Cardiac muscle cell (in vitro differentiated cells and primary cell): ENCODE data around the gene PARP9. TPM values are rescaled to one million over a fixed set of nuclear protein-coding genes. Genes with fewer than 3 reads are reported as not detected.
"Not testable (repeated sequence)": the region's sequence is repeated elsewhere in the genome, so short reads cannot be mapped to it uniquely, and the experiment has no call there.

Experiments
- DNase-seq, 2 donors: peaks; one replicate each; pipeline versions ENCODE4 v3.0.0 to v3.0.0-alpha.2; 2010 to 2017; ENCODE audit warnings: low read depth in 1 of 2, low spot score in 1 of 2
- H3K27ac ChIP-seq: fragments of 200-600 bp; sonication (generic); 2 replicates; pipeline ENCODE4 v1.5.1; 2016
- H3K27me3 ChIP-seq: fragments of 200-600 bp; sonication (generic); 2 replicates; pipeline ENCODE4 v1.6.0; 2016; ENCODE audit warnings: control low read depth
- H3K36me3 ChIP-seq: fragments of 200-600 bp; sonication (generic); 2 replicates; pipeline ENCODE4 v1.5.1; 2016; ENCODE audit warnings: control low read depth
- H3K4me1 ChIP-seq: fragments of 200-600 bp; sonication (generic); 2 replicates; pipeline ENCODE4 v1.8.1; 2017; ENCODE audit warnings: low read depth, mild to moderate bottlenecking, mixed run types
- H3K4me3 ChIP-seq: fragments of 200-600 bp; sonication (generic); 2 replicates; pipeline ENCODE4 v1.5.1; 2016; ENCODE audit warnings: mild to moderate bottlenecking
- H3K9me3 ChIP-seq: fragments of 200-600 bp; sonication (generic); 2 replicates; pipeline ENCODE4 v1.5.1; 2017; ENCODE audit warnings: low read depth, mild to moderate bottlenecking, control low read depth
- CTCF ChIP-seq: IDR thresholded peaks from 2 replicates; pipeline ENCODE4 v1.5.1; 2012; ENCODE audit warnings: low read depth, mild to moderate bottlenecking, low read length
- polyA plus RNA-seq: library from polyadenylated mRNA; unstranded; fragments of >200 nt; fragmentation: Nextera tagmentation; extraction: Ambion mirVana; gene quantifications from 2 replicates; pipeline ENCODE4 v1.2.1, GENCODE V29; 2016
- total RNA-seq: library from RNA; depleted of rRNA; stranded (reverse); fragments of >200 nt; gene quantifications from 2 replicates; pipeline ENCODE4 v1.2.3, GENCODE V29; 2016

The PARP9 gene
- total and polyA plus RNA-seq, 2 experiments from 2014 or later, result 0.42 to 0.60 TPM

GRCh38 chr3:122576174-122576940 lies 12.3 kb upstream of the PARP9 start:
- no peak overlapping the region for H3K4me3 ChIP-seq
- DNase-seq, result no peak
- no peaks in the 10 kb centered on the region for H3K36me3 ChIP-seq
- no peaks in the 10 kb centered on the region for H3K9me3 ChIP-seq
- no peak for TF ChIP-seq CTCF
- peaks cover 4% of the 10 kb centered on the region for H3K4me1 ChIP-seq
- H3K27ac ChIP-seq, result no peak overlapping the region
- H3K27me3 ChIP-seq, result peaks cover 29% of the 10 kb centered on the region

GRCh38 chr3:122572940-122573412 lies 8.9 kb upstream of the PARP9 start:
- Histone ChIP-seq H3K4me1 (peaks cover 3% of the 10 kb centered on the region), H3K9me3 (no peaks in the 10 kb centered on the region), H3K4me3 (no peak overlapping the region), H3K27me3 (peaks cover 22% of the 10 kb centered on the region), H3K27ac (no peak overlapping the region), H3K36me3 (no peaks in the 10 kb centered on the region)
- no peak for TF ChIP-seq CTCF
- DNase-seq, result peak in 1 of 2 donors; percentile 31

- Histone ChIP-seq H3K36me3 (no peaks in the 10 kb centered on the region), H3K4me3 (no peak overlapping the region)
- TF ChIP-seq CTCF, result no peak
These were observed 4.7 kb upstream of the PARP9 start for GRCh38 chr3:122568755-122569154.

GRCh38 chr3:122568131-122568530 lies 4.0 kb upstream of the PARP9 start:
- DNase-seq, H3K4me3 ChIP-seq, H3K36me3 ChIP-seq: not testable (repeated sequence)

More at GRCh38 chr3:122568755-122569154, 4.7 kb upstream of the PARP9 start:
- no peaks in the 10 kb centered on the region for H3K4me1 ChIP-seq
- peaks cover 16% of the 10 kb centered on the region for H3K27me3 ChIP-seq
- DNase-seq, result no peak
- H3K9me3 ChIP-seq, result no peaks in the 10 kb centered on the region
- H3K27ac ChIP-seq, result no peak overlapping the region

GRCh38 chr3:122563717-122564025 lies 429 bp downstream of the PARP9 start:
- Histone ChIP-seq H3K36me3 (no peaks in the 10 kb centered on the region), H3K27me3 (peaks cover 16% of the 10 kb centered on the region), H3K9me3 (no peaks in the 10 kb centered on the region), H3K27ac (no peak overlapping the region), H3K4me1 (no peaks in the 10 kb centered on the region), H3K4me3 (no peak overlapping the region)
- peak in 1 of 2 donors; percentile 18 for DNase-seq
- no peak for TF ChIP-seq CTCF

More at GRCh38 chr3:122568131-122568530, 4.0 kb upstream of the PARP9 start:
- not testable (repeated sequence) for H3K9me3 ChIP-seq, H3K4me1 ChIP-seq, H3K27ac ChIP-seq
- H3K27me3 ChIP-seq, result peaks cover 16% of the 10 kb centered on the region

GRCh38 chr3:122562923-122563716 lies 980 bp downstream of the PARP9 start:
- peak in 1 of 2 donors; percentile 8 for DNase-seq
- TF ChIP-seq CTCF, result no peak
- no peak overlapping the region for H3K4me3 ChIP-seq
- H3K9me3 ChIP-seq, result no peaks in the 10 kb centered on the region
- H3K4me1 ChIP-seq, result no peaks in the 10 kb centered on the region
- H3K27me3 ChIP-seq, result peaks cover 16% of the 10 kb centered on the region
- H3K27ac ChIP-seq, result no peak overlapping the region
- H3K36me3 ChIP-seq, result no peaks in the 10 kb centered on the region
